NCI-H2196 treated with DMSO at 0.1 percent for 48 hours (cell line): ENCODE data around the gene GRID1.

Experiments
- DNase-seq: peaks from one replicate; lab custom pipeline; 2025; ENCODE audit not compliant: unreplicated experiment; lab: John Stamatoyannopoulos, UW

GRID1 gene

GRCh38 chr10:86022906-86023305 lies 343.7 kb downstream of the GRID1 start:
- DNase-seq: no peak

- no peak for DNase-seq
Observed at GRCh38 chr10:86020134-86020533, 346.5 kb downstream of the GRID1 start.

GRCh38 chr10:86019141-86019540 lies 347.5 kb downstream of the GRID1 start:
- DNase-seq: no peak

- DNase-seq: no peak
Observed at GRCh38 chr10:86018735-86019058, 347.9 kb downstream of the GRID1 start.

GRCh38 chr10:86017841-86018734 lies 348.5 kb downstream of the GRID1 start:
- DNase-seq: no peak

GRCh38 chr10:86013568-86013967 lies 353.0 kb downstream of the GRID1 start:
- DNase-seq: no peak

- no peak for DNase-seq
Observed at GRCh38 chr10:86007171-86007570, 359.4 kb downstream of the GRID1 start.

GRCh38 chr10:86004337-86004736 lies 362.3 kb downstream of the GRID1 start:
- DNase-seq: no peak

- DNase-seq: no peak
Observed at GRCh38 chr10:86003201-86003621, 363.4 kb downstream of the GRID1 start.

GRCh38 chr10:86001521-86001920 lies 365.1 kb downstream of the GRID1 start:
- no peak for DNase-seq

GRCh38 chr10:85997544-85997943 lies 369.1 kb downstream of the GRID1 start:
- DNase-seq: no peak

GRCh38 chr10:85995791-85996190 lies 370.8 kb downstream of the GRID1 start:
- DNase-seq: no peak

- no peak for DNase-seq
Observed at GRCh38 chr10:85993840-85994507, 372.6 kb downstream of the GRID1 start.

- DNase-seq: no peak
Observed at GRCh38 chr10:85993140-85993539, 373.5 kb downstream of the GRID1 start.

GRCh38 chr10:85992324-85992723 lies 374.3 kb downstream of the GRID1 start:
- DNase-seq: no peak

- DNase-seq: no peak
Observed at GRCh38 chr10:85986777-85987176, 379.8 kb downstream of the GRID1 start.

GRCh38 chr10:85983051-85983450 lies 383.5 kb downstream of the GRID1 start:
- no peak for DNase-seq

- DNase-seq: no peak
Observed at GRCh38 chr10:85979598-85979997, 387.0 kb downstream of the GRID1 start.

- DNase-seq: no peak
Observed at GRCh38 chr10:85978566-85979358, 387.8 kb downstream of the GRID1 start.

GRCh38 chr10:85977642-85978041 lies 389.0 kb downstream of the GRID1 start:
- DNase-seq: no peak

- no peak for DNase-seq
Observed at GRCh38 chr10:85976267-85976793, 390.3 kb downstream of the GRID1 start.
